Measurements from ENCODE around the gene TPRG1.
"Not testable (repeated sequence)": the region's sequence is repeated elsewhere in the genome, so short reads cannot be mapped to it uniquely, and the experiment has no call there.

Gene TPRG1

GRCh38 chr3:189311521-189311920 lies 139.8 kb downstream of the TPRG1 start:
- no peak for DNase-seq (ENCODE audit: low read depth in 2 of 2)

DNA sequence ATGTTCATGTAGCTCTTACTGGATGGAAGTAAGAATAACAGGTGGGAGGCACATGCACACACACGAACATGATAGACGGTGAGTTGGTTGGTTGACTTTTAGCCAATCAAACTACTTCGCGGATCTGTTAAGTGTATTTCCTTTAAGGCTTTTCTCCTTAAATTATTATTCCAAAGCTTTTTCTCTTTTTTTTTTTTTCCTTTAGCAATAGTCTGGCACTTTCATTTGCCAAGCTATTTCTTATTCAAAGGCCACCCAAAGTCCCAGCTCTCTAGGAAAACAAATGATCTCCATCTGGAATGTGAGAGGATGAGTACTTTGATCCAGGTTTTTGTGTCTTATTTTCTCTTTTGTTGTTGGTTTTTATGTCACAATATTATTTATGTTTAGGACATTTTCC lies 141.1 kb downstream of the TPRG1 start:
- no peak for DNase-seq (ENCODE audit: low read depth in 2 of 2)

DNA sequence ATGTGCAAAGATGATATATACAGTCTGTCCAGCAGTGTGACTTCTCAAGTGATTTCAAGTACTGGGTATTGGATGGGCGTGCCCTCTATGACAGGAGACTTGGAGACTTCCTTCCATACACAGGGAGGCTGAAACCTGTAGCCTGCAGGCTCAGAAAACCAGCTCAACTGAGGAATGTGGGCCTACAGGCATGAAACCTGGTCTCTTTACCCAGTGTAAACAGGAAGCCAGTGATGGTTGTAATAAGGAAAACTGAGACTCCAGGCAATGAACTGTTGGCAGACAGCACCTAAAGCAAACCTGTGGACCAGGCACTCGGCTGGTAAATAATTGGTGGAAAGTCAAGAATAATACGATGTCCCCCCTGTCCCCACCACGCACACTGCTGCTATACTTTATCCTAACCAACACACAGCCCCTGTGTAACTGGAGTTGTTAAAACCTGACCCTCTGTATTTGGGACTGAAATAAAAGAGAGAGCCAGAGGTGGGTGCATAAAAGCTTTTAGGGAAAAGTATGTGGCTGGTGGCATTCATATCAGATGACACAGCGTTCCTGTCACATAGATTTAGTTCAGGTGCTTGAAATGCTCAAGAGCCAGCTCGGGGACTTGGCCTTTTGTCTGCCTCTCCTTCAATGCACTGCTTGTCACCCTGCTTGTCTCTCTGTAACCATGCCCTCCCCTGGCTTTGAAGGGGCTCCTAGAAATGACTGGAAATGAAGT lies 144.7 kb downstream of the TPRG1 start:
- no peak for DNase-seq (ENCODE audit: low read depth in 2 of 2)

GRCh38 chr3:189317911-189318310 lies 146.1 kb downstream of the TPRG1 start:
- DNase-seq (ENCODE audit: low read depth in 2 of 2): no peak

DNA sequence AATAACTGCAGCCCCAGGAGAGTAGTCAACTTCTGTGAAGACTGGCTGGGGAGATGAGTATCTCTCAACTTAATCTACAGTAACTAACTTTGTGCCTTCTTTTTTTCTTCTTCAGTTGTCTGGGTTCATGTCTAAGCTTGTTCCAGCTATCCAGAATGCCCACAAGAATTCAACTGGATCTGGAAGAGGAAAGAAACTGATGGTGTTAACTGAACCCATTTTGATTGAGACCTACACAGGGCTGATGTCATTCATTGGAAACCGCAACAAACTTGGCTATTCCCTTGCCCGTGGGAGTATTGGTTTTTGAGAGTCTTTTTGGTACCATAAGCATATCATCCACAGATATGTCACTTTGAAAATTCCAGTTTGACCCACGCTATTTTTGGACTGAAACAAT lies 148.7 kb downstream of the TPRG1 start:
- no peak for DNase-seq (ENCODE audit: low read depth in 2 of 2)

DNA sequence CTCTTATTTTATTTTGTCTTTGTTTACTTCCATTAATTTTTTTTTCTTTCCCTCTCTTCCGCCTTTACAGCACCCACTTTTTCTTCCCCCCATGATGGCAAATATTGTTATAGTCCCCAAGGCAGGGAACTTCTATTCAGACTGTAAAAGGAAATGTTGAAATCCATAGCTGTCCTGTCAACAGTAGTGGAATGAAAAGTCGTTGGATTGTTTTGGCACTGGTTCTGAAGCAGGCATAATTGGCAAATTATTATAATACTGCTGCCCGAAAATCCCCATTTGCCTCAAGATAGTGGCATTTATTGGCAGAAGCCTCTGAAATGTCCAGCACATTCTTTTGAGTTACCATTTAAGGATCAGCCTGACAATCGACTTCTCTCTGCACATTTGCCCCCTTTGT lies 150.6 kb downstream of the TPRG1 start:
- no peak for DNase-seq (ENCODE audit: low read depth in 2 of 2)

DNA sequence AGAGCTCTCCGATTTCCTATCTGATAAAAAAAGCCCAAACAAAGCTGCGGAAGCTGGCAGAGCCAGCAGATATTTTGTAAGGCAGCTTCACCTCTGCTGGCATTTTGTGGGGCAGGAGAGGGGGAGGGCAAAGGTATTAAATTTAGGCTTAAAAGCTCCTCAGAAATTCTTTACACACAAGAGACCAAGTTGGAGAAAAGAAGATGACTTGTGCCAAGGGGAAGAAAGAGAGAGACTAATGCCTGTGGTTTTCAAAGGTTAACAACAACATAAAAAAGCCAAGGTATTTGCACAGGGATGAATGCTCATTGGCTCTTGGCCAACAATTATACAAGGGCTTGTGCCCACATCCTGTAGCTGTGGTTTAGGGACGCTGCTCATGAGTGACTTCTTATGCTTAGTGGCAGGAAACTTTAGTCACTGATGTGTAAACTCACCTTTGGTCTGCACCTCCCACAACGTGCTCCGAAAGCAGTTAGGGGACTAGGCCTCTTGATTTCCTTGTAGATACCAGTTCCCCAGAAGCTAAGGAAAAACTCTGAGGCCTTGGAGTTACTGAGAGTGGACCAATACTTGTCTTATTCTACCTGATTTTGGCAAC lies 152.9 kb downstream of the TPRG1 start:
- DNase-seq (ENCODE audit: low read depth in 2 of 2): peak; percentile 34 to 59

GRCh38 chr3:189325454-189325853 lies 153.7 kb downstream of the TPRG1 start:
- DNase-seq (ENCODE audit: low read depth in 2 of 2): no peak

DNA sequence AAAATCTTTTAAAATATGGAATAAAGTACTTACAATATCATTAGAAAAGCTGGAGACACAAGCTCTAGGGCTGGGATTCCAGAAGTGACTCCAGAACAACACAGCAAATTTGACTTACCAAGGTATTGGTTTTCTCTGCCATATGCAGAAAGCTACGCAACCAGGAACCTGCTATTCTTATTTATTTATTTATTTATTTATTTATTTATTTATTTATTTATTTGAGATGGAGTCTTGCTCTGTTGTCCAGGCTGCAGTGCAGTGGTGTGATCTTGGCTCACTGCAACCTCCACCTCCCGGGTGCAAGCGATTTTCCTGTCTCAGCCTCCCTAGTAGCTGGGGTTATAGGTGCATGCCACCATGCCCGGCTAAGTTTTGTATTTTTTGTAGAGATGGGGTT lies 157.9 kb downstream of the TPRG1 start:
- DNase-seq (ENCODE audit: low read depth in 2 of 2): not testable (repeated sequence)

DNA sequence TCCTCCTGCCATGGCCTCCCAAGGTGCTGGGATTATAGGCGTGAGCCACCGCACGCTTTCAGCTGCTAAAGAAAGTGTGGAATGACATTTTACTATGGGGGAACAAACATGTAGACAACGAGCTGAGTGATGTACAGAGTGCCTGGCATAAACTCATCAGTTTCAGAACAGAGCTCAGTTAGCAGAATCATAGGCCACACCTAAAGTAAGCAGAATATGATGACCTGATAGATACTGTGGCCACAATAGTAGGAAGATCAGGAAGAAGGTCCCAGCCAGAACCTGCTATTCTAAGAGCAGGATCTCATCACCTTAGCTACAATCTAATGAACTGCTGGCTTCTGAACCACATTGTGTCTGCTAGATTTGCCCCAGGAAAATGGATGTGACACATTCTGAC lies 158.3 kb downstream of the TPRG1 start:
- no peak for DNase-seq (ENCODE audit: low read depth in 2 of 2)

GRCh38 chr3:189331002-189331418 lies 159.2 kb downstream of the TPRG1 start:
- DNase-seq (ENCODE audit: low read depth in 2 of 2): no peak

GRCh38 chr3:189334064-189334920 lies 162.5 kb downstream of the TPRG1 start:
- DNase-seq (ENCODE audit: low read depth in 2 of 2): no peak

GRCh38 chr3:189337673-189338091 lies 165.9 kb downstream of the TPRG1 start:
- DNase-seq (ENCODE audit: low read depth in 2 of 2): no peak

GRCh38 chr3:189338366-189338765 lies 166.6 kb downstream of the TPRG1 start:
- DNase-seq (ENCODE audit: low read depth in 2 of 2): no peak

DNA sequence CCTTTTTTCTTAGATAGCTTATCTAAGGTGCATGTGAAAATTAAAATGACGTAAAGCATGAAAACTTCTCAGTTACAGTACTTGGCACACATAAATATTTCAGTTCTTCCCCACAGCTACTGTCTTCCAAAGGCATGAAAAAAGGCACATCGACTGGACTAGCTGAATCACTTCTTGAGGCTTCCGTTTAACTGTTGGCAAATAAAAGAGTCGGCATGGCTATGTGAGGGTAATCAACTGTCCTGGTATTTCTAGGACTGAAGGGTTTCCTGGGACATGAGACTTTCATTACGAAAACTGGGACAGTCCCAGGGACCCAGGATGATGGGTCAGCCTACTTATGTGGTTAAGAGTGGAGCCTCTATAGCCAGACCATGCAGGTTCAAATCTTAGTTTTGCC lies 168.2 kb downstream of the TPRG1 start:
- no peak for DNase-seq (ENCODE audit: low read depth in 2 of 2)

GRCh38 chr3:189340680-189341460 lies 169.1 kb downstream of the TPRG1 start:
- DNase-seq (ENCODE audit: low read depth in 2 of 2): no peak

DNA sequence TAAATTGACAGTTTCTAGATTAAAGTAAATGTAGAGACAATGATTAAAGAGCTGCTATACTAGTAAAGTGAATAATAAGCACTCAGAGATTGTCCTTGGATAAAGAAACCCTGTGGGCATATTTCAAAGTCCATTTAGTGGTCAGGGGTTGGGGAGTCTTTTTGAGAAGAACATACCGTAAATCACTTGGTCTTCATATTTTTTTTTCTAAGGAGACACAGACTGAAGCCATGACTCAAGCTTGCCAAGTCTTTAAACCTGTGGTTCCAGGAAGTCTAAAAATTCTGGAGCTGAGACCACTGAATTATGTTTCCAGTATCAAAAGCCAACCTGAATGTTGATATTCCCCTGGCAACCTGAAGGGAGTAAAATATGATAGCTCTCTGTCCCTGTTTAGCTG lies 171.0 kb downstream of the TPRG1 start:
- DNase-seq (ENCODE audit: low read depth in 2 of 2): no peak

DNA sequence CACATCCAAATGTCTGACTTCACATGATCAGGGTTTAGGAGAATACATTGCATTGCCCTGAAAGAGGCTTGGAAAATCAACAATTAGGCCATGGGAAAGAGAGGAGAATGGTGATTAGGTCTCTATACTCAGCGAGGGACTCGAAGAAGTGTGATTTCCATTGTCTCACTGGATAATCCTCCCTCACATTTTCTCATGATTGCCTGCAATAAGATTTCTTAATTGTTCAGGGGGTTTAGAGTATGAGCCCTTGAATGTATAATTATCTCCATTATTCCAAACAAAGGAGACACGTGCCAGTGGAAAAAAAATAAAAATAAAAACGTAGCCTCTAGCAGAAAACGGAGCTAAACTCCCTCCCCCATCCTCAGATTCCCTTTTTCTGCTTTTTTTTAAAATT lies 173.2 kb downstream of the TPRG1 start:
- no peak for DNase-seq (ENCODE audit: low read depth in 2 of 2)

GRCh38 chr3:189349772-189350171 lies 178.0 kb downstream of the TPRG1 start:
- no peak for DNase-seq (ENCODE audit: low read depth in 2 of 2)

DNA sequence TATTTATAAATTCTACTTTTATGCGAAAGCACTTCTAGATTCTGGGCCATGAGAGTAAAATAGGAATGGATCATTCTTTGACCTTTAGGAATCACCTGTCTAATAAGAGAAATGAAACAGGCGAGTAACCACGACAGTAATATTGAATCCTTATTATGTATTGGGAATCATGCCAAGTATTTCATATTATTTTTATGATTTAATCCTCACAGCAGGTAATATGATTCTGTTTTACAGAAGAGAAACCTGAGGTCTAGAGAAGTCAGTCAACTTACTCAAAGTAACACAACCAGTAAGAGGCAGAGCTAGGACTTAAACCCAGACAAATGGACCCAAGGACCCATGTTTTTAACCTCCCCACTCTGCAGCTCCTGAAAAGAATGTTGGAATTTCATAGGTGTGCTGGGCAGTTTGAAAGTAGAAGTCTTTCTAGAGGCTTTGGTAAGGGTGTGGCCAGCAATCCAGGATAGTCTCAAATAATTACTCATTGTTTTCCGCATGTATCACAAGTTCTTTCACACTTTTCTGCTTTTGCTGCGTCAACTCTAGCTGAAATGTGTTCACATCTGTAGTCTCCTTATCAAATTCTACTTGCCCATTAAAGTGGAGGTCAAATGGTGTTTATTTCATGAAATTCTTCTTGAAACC lies 181.7 kb downstream of the TPRG1 start:
- DNase-seq (ENCODE audit: low read depth in 2 of 2): no peak

Data from stimulated activated CD4-positive, alpha-beta T cell treated with anti-CD3 and anti-CD28 coated beads, Interleukin-1b, Interleukin-23, amount 100 ng/mL, for 4 hours (primary cell).